Measurements from ENCODE around the gene ELF1. TPM values are rescaled to one million over a fixed set of nuclear protein-coding genes. Genes with fewer than 3 reads are reported as not detected.

ELF1 gene
- total and polyA plus RNA-seq, 7 donors = 7.3 to 28.6 (median 22.4) TPM

- no peaks in the 10 kb centered on the region for H3K27me3 ChIP-seq (ENCODE audit: insufficient read depth in 3 of 3, low read length in 2 of 3)
- DNase-seq = no peak
- H3K27ac ChIP-seq = no peak overlapping the region
- 74 to 85% (median 78%) methylated on average over 6 of the region's 6 CpGs for WGBS, 3 donors
- TF ChIP-seq CTCF (IDR thresholded peaks at IDR 0.05) = no peak
- peaks cover 6% of the 10 kb centered on the region for H3K4me1 ChIP-seq
- H3K4me3 ChIP-seq = no peak overlapping the region
- intact Hi-C loops (cut with DNase I) = no loop called here
- ATAC-seq = peak in 1 of 4 donors; percentile 26
- no peaks in the 10 kb centered on the region for H3K36me3 ChIP-seq (ENCODE audit: insufficient read depth in 1 of 2, low read depth in 1 of 2)
- no peaks in the 10 kb centered on the region for H3K9me3 ChIP-seq
Measured at GRCh38 chr13:40994581-40995230, 24.4 kb downstream of the ELF1 start.

- H3K27ac ChIP-seq = no peak overlapping the region
- no peaks in the 10 kb centered on the region for H3K9me3 ChIP-seq
- H3K4me1 ChIP-seq = peaks cover 6% of the 10 kb centered on the region
- H3K36me3 ChIP-seq (ENCODE audit: insufficient read depth in 1 of 2, low read depth in 1 of 2) = no peaks in the 10 kb centered on the region
- no peak for TF ChIP-seq CTCF (IDR thresholded peaks at IDR 0.05)
- ATAC-seq (no peak), DNase-seq (no peak)
- intact Hi-C loops (cut with DNase I) = no loop called here
- H3K4me3 ChIP-seq = no peak overlapping the region
- no peaks in the 10 kb centered on the region for H3K27me3 ChIP-seq (ENCODE audit: insufficient read depth in 3 of 3, low read length in 2 of 3)
Measured at GRCh38 chr13:40993987-40994386, 25.1 kb downstream of the ELF1 start.

GRCh38 chr13:40992678-40993518 lies 26.2 kb downstream of the ELF1 start:
- TF ChIP-seq CTCF (IDR thresholded peaks at IDR 0.05) = no peak
- DNase-seq (no peak), ATAC-seq (peak in 1 of 4 donors; percentile 12)
- WGBS, 3 donors = 59 to 82% (median 70%) methylated on average over 11 of the region's 11 CpGs
- Histone ChIP-seq H3K27me3 (ENCODE audit: insufficient read depth in 3 of 3, low read length in 2 of 3) (no peaks in the 10 kb centered on the region), H3K36me3 (ENCODE audit: insufficient read depth in 1 of 2, low read depth in 1 of 2) (no peaks in the 10 kb centered on the region), H3K4me1 (peaks cover 10% of the 10 kb centered on the region), H3K4me3 (no peak overlapping the region), H3K9me3 (no peaks in the 10 kb centered on the region), H3K27ac (no peak overlapping the region)
- intact Hi-C loops (cut with DNase I) = no loop called here

- no peak for DNase-seq
- intact Hi-C loops (cut with DNase I) = no loop called here
- Histone ChIP-seq H3K4me1 (peaks cover 46% of the 10 kb centered on the region), H3K4me3 (no peak overlapping the region), H3K27me3 (ENCODE audit: insufficient read depth in 3 of 3, low read length in 2 of 3) (no peaks in the 10 kb centered on the region), H3K27ac (no peak overlapping the region), H3K9me3 (no peaks in the 10 kb centered on the region), H3K36me3 (ENCODE audit: insufficient read depth in 1 of 2, low read depth in 1 of 2) (no peaks in the 10 kb centered on the region)
- WGBS, 3 donors = 80 to 95% (median 91%) methylated on average over 2 of the region's 2 CpGs
- no peak for TF ChIP-seq CTCF (IDR thresholded peaks at IDR 0.05)
- ATAC-seq = no peak
Measured at GRCh38 chr13:40987606-40988280, 31.4 kb downstream of the ELF1 start.

Data from psoas muscle (tissue), 8 donors.